Measurements from ENCODE around the gene WASL. TPM values are rescaled to one million over a fixed set of nuclear protein-coding genes. Genes with fewer than 3 reads are reported as not detected.

WASL gene
- total RNA-seq, 2 donors from 2014 or later = 37.7 to 64.9 TPM

DNA sequence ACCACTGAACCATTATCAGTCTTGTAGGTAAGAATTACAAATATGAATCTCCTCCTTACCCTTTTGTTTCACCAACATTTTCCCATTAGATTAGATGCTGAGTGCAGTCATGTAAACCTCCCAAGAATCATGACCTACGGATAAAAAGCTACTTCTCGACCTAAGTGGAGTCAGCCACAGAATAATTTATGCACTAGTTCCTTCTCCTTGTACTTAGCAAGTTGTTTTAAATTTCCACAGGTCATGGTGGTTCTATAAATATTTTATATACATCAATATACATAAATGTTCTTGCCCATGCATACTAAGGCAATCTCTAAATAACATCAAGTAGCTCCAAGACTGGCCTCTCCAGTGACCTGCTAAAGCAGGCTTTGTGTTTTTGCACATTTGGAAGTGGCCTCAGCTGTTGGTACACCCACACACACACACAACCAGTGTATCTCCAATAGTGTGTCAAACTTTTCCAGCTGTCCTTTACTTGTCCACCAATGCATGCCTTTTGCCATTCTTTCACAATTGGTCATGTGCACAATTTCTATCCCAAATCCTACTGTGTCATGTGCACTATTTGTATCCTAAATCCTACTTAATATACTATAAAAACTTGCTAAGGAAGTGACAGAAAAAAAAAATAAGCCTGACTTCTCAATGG lies 71.6 kb downstream of the WASL start:
- WGBS = 86% methylated on average over 2 of the region's 2 CpGs
- Histone ChIP-seq H3K4me1 (replicated peaks) (no peaks in the 10 kb centered on the region), H3K27me3 (replicated peaks; ENCODE audit: insufficient read depth) (no peaks in the 10 kb centered on the region), H3K4me3 (no peak overlapping the region), H3K36me3 (peaks cover 0 to 5% of the 10 kb centered on the region in 2 donors), H3K27ac (no peak overlapping the region), H3K9me3 (no peaks in the 10 kb centered on the region)
- intact Hi-C loops (cut with DNase I) = no loop called here
- no peak for TF ChIP-seq POLR2AphosphoS5 (IDR thresholded peaks at IDR 0.05)
- no peak for TF ChIP-seq POLR2A (IDR thresholded peaks at IDR 0.05)
- TF ChIP-seq, protein P1, sequence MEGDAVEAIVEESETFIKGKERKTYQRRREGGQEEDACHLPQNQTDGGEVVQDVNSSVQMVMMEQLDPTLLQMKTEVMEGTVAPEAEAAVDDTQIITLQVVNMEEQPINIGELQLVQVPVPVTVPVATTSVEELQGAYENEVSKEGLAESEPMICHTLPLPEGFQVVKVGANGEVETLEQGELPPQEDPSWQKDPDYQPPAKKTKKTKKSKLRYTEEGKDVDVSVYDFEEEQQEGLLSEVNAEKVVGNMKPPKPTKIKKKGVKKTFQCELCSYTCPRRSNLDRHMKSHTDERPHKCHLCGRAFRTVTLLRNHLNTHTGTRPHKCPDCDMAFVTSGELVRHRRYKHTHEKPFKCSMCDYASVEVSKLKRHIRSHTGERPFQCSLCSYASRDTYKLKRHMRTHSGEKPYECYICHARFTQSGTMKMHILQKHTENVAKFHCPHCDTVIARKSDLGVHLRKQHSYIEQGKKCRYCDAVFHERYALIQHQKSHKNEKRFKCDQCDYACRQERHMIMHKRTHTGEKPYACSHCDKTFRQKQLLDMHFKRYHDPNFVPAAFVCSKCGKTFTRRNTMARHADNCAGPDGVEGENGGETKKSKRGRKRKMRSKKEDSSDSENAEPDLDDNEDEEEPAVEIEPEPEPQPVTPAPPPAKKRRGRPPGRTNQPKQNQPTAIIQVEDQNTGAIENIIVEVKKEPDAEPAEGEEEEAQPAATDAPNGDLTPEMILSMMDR (IDR thresholded peaks at IDR 0.05) = no peak
- no peak for DNase-seq (ENCODE audit: low spot score)

DNA sequence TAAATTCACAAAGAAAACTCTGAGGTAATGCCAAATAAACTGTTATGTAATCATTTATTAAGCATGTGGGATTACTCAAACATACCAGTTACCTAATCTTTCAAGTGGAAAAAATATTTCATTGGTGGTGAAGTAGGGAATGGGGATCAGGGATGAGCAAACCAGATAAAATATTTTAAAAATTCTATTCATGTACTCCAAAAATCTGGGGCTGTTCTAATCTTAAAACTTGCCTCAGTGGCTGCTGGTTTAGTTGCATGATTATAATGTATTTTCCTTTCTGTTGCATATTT lies 73.7 kb downstream of the WASL start:
- DNase-seq (ENCODE audit: low spot score) = no peak
- Histone ChIP-seq H3K9me3 (no peaks in the 10 kb centered on the region), H3K4me3 (no peak overlapping the region), H3K27me3 (replicated peaks; ENCODE audit: insufficient read depth) (no peaks in the 10 kb centered on the region), H3K36me3 (no peaks in the 10 kb centered on the region), H3K4me1 (replicated peaks) (no peaks in the 10 kb centered on the region), H3K27ac (no peak overlapping the region)
- intact Hi-C loops (cut with DNase I) = no loop called here
- TF ChIP-seq, protein P1 (IDR thresholded peaks at IDR 0.05) = no peak
- TF ChIP-seq POLR2AphosphoS5 (IDR thresholded peaks at IDR 0.05) = no peak
- no peak for TF ChIP-seq POLR2A (IDR thresholded peaks at IDR 0.05)

- Histone ChIP-seq H3K4me3 (no peak overlapping the region), H3K27me3 (replicated peaks; ENCODE audit: insufficient read depth) (no peaks in the 10 kb centered on the region), H3K4me1 (replicated peaks) (no peaks in the 10 kb centered on the region), H3K9me3 (no peaks in the 10 kb centered on the region), H3K36me3 (no peaks in the 10 kb centered on the region), H3K27ac (peak overlapping the region in 1 of 2 donors; percentile 3)
- 14% methylated on average over 2 of the region's 2 CpGs for WGBS
- intact Hi-C loops (cut with DNase I) = no loop called here
- peak; percentile 23 for DNase-seq (ENCODE audit: low spot score)
- TF ChIP-seq POLR2AphosphoS5 (IDR thresholded peaks at IDR 0.05) = peak; percentile 27
- no peak for TF ChIP-seq POLR2A (IDR thresholded peaks at IDR 0.05)
Measured at GRCh38 chr7:123674399-123675180, 74.2 kb downstream of the WASL start.

GRCh38 chr7:123673752-123674398 lies 74.9 kb downstream of the WASL start:
- intact Hi-C loops (cut with DNase I) = no loop called here
- TF ChIP-seq POLR2AphosphoS5 (IDR thresholded peaks at IDR 0.05) = no peak
- no peak for TF ChIP-seq POLR2A (IDR thresholded peaks at IDR 0.05)

GRCh38 chr7:123673137-123673732 lies 75.6 kb downstream of the WASL start:
- TF ChIP-seq POLR2AphosphoS5 (IDR thresholded peaks at IDR 0.05) = no peak
- no peak for TF ChIP-seq POLR2A (IDR thresholded peaks at IDR 0.05)
- TF ChIP-seq, protein P1 (IDR thresholded peaks at IDR 0.05) = no peak
- Histone ChIP-seq H3K27ac (no peak overlapping the region), H3K27me3 (replicated peaks; ENCODE audit: insufficient read depth) (no peaks in the 10 kb centered on the region), H3K4me1 (replicated peaks) (no peaks in the 10 kb centered on the region), H3K4me3 (no peak overlapping the region), H3K36me3 (no peaks in the 10 kb centered on the region), H3K9me3 (no peaks in the 10 kb centered on the region)
- 98% methylated on average over 5 of the region's 5 CpGs for WGBS
- no peak for DNase-seq (ENCODE audit: low spot score)
- intact Hi-C loops (cut with DNase I) = no loop called here

More at GRCh38 chr7:123673752-123674398, 74.9 kb downstream of the WASL start:
- no peak for DNase-seq (ENCODE audit: low spot score)
- H3K9me3 ChIP-seq = no peaks in the 10 kb centered on the region
- H3K27me3 ChIP-seq (replicated peaks; ENCODE audit: insufficient read depth) = no peaks in the 10 kb centered on the region
- H3K4me3 ChIP-seq = no peak overlapping the region
- no peaks in the 10 kb centered on the region for H3K4me1 ChIP-seq (replicated peaks)
- peak overlapping the region in 1 of 2 donors; percentile 3 for H3K27ac ChIP-seq
- WGBS = 82% methylated on average over 3 of the region's 3 CpGs
- no peaks in the 10 kb centered on the region for H3K36me3 ChIP-seq
